HUES64 (cell line): ENCODE data around the gene INAFM2.

Source experiments
- H3K27ac ChIP-seq: 2 replicates; pipeline ENCODE4 v1.7.0; 2013; ENCODE audit warnings: low read depth, low read length, inconsistent platforms
- H3K27me3 ChIP-seq: 2 replicates; pipeline ENCODE4 v1.6.1; 2013; ENCODE audit warnings: mild to moderate bottlenecking, low read length; ENCODE audit not compliant: insufficient read depth
- H3K36me3 ChIP-seq: 2 replicates; pipeline ENCODE4 v1.6.1; 2013; ENCODE audit warnings: mild to moderate bottlenecking, low read length; ENCODE audit not compliant: insufficient read depth
- H3K4me1 ChIP-seq: 2 replicates; pipeline ENCODE4 v1.6.1; 2013; ENCODE audit warnings: mild to moderate bottlenecking, low read length, moderate library complexity; ENCODE audit not compliant: insufficient read depth
- H3K4me3 ChIP-seq: 2 replicates; pipeline ENCODE4 v1.5.1; 2013; ENCODE audit warnings: mild to moderate bottlenecking, low read length, moderate library complexity
- H3K9ac ChIP-seq: 2 replicates; pipeline ENCODE4 v1.6.1; 2013; ENCODE audit warnings: mild to moderate bottlenecking, low read depth, low read length
- H3K9me3 ChIP-seq: 2 replicates; pipeline ENCODE4 v1.6.1; 2013; ENCODE audit warnings: low read depth, low read length; ENCODE audit not compliant: insufficient read depth
- WGBS: fragments of 150-250, 120-280 bp; methylation state at CpG from one replicate; pipeline ENCODE4 v1.1.7; 2013; ENCODE audit warnings: missing lambda C conversion rate; 5-methylcytosine and 5-hydroxymethylcytosine counted together

The INAFM2 gene

DNA sequence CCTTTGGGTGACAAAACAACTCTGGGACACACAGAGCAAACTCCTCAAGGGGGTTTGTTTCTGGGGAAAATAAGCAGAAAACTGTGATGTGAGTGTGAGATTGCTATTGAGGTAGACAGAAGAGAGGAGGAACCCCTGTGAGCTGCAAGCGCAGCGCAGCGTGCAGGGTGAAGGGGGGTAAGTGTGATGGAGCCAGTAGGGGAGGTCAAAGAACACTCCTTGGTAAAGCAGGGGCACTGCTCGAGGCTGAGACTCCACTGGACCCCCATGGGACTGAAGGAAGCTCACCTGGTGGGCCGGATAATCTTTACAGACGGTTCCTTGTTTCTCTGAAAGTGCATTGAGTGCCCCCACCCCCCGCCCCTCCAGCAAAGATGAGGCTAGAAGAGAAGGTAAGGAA, 7.5 kb downstream of the INAFM2 start:
- Histone ChIP-seq H3K36me3 (no peaks in the 10 kb centered on the region), H3K9ac (no peak overlapping the region), H3K4me3 (no peak overlapping the region), H3K4me1 (peaks cover 41% of the 10 kb centered on the region), H3K27ac (no peak overlapping the region), H3K9me3 (no peaks in the 10 kb centered on the region), H3K27me3 (0 out of 2 replicates have a peak, but pooled peaks cover 3% of the 10 kb centered on the region)
- 90% methylated on average over 7 of the region's 7 CpGs for WGBS

DNA sequence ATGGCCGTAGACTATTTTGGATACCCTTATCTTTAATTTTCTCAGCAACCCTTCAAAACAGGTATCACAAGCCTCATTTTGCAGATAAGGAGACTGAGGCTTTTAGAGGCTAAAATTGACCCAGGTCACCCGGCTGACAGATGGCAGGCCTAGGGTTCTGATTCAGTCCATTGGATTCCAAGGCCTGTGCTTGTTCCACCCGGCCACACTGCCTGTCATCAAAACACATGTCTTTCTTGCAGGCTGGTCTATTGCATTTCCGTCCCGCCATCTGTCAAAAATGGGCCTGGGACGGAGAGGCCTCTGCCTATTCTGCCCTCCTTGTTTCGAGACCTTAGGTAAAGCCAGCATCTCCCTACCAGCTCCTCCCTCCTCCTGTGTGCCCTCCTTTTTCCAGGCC, 8.1 kb downstream of the INAFM2 start:
- H3K9ac ChIP-seq = no peak overlapping the region
- H3K9me3 ChIP-seq = no peaks in the 10 kb centered on the region
- H3K4me1 ChIP-seq = peaks cover 35% of the 10 kb centered on the region
- H3K4me3 ChIP-seq = no peak overlapping the region
- 0 out of 2 replicates have a peak, but pooled peaks cover 3% of the 10 kb centered on the region for H3K27me3 ChIP-seq
- H3K36me3 ChIP-seq = no peaks in the 10 kb centered on the region
- WGBS = 91% methylated on average over 7 of the region's 7 CpGs
- H3K27ac ChIP-seq = no peak overlapping the region

DNA sequence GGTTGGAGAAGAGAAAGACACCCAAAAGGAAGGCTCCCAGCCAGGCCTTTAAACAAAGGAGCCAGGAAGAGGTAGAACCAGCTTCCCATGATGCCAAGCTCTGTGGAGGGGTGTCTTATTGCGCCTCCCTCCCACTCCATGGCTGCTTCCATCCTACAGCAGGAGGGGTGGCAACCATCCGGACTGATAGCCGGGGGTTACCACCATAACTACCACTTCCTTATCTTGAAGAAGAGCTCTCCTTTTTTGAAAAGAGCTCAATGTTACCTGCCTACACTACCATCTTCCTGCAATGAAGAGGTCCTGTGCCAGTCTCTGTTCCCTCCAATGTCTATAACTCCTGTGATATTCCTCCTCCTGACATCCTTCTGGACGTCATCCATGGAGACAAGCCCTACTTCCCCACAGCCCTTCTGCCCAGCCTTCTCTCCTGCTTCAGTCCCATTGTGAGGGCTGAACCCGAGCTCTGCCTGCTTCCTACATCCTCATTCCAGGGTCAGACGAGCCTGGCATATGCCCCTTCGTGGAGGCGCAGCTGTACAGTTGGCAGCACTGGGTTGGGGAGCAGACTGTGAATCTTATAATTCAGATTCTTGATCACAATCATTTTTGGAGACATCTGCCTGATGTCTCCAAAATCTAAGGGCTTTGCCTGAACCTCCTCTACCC, 8.8 kb downstream of the INAFM2 start:
- Histone ChIP-seq H3K9me3 (no peaks in the 10 kb centered on the region), H3K4me3 (no peak overlapping the region), H3K36me3 (no peaks in the 10 kb centered on the region), H3K4me1 (peaks cover 29% of the 10 kb centered on the region), H3K9ac (no peak overlapping the region), H3K27ac (no peak overlapping the region), H3K27me3 (0 out of 2 replicates have a peak, but pooled peaks cover 3% of the 10 kb centered on the region)
- 82% methylated on average over 8 of the region's 8 CpGs for WGBS

DNA sequence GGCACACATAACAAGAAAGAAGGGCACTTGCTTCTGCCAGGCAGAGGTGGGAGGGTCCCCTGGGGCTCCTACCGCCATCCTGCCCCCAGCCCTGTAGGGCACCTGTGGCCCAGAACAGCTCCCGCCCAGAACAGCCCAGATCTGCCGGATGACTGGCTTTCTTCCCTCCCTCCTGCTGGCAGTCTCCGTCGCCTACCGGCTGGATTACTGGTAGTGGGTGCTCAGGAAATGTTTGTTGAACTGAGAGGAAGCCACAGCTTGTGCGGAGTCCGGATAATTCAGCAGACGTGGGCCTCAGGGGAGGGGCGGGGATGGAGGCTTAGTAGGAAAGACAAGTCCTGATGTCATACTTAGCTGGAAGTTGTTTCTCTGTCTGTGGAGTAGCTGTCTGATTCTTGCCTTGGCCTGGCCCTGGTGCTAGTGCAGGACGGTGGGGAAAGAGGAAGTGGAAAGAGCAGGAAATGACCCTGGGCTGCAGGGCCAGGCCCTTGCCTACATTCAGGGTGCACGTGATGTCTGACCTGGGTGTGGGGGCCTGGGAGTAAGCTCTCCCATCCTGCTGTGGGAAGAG, 10.5 kb downstream of the INAFM2 start:
- 64% methylated on average over 12 of the region's 12 CpGs for WGBS
- Histone ChIP-seq H3K9ac (no peak overlapping the region), H3K36me3 (no peaks in the 10 kb centered on the region), H3K9me3 (no peaks in the 10 kb centered on the region), H3K27me3 (0 out of 2 replicates have a peak, but pooled peaks cover 3% of the 10 kb centered on the region), H3K4me3 (no peak overlapping the region), H3K4me1 (peaks cover 20% of the 10 kb centered on the region; the same call in 1 of the 2 replicates), H3K27ac (no peak overlapping the region)

DNA sequence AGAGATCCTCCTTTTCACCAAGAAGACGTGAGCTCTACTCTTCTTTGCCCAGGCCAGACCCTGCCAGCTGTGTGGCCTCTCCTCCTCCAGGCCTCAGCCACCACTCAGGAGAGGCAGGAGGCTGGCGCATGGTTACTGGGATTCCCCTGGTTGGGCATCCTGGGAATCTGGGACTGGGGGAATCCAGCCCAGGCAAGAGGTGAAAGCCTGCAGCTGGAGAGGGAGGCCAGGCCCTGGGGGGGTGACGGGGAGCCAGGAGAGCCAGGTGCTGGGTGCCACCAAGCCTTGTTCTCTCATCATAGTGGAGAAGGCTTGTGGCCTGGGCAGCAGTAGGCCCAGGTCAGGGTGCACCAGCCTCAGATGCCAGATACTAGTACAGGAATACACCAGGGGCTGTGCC, 11.0 kb downstream of the INAFM2 start:
- Histone ChIP-seq H3K4me3 (no peak overlapping the region), H3K4me1 (peaks cover 17% of the 10 kb centered on the region; the same call in 1 of the 2 replicates), H3K27me3 (0 out of 2 replicates have a peak, but pooled peaks cover 3% of the 10 kb centered on the region), H3K9me3 (no peaks in the 10 kb centered on the region), H3K36me3 (no peaks in the 10 kb centered on the region), H3K27ac (no peak overlapping the region), H3K9ac (no peak overlapping the region)
- 89% methylated on average over 3 of the region's 3 CpGs for WGBS

DNA sequence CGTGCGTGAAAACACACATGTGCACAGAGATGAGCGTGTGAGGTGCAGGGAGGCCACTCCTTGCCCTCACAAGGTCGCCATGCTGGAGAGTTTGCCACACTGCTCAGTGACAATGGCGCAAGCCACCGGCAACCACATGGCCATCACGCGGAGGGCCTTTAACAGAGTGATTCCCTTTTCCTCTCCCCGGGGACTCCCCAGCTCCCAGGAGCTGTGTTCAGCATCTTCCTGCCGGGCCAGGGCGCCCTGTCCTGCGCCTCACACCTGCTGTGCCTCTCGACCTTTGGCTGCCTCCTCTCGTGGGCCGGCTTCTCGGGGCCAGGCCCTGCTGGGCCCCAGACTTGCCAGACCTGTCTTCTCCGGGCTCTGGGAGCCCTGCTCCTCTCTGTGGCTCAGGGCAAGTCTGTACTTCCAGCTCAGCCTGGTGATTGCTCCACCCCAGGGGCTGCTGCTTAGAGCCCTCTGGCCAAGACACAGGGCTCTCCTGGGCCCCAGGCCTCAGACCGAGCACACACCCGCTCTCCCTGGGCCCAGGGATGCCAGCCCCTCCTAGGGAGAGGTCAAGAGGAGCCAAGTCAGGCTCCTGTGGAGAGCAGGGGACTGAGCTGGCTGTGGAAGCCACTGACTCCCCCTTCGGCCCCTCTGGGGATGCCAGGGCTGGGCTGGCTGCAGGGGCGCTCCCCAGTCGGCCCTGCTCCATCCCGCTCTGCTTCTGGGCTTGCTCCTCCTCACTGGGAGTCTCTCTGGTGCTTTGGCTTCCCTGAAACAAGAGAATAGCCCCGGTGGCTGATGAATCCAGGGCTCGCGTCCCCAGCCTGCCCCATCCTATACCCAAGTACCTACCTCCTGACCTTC, 11.7 kb downstream of the INAFM2 start:
- Histone ChIP-seq H3K9ac (no peak overlapping the region), H3K4me3 (no peak overlapping the region), H3K27ac (no peak overlapping the region), H3K27me3 (0 out of 2 replicates have a peak, but pooled peaks cover 3% of the 10 kb centered on the region), H3K36me3 (no peaks in the 10 kb centered on the region), H3K9me3 (no peaks in the 10 kb centered on the region), H3K4me1 (peaks cover 19% of the 10 kb centered on the region)
- 85% methylated on average over 26 of the region's 26 CpGs for WGBS

DNA sequence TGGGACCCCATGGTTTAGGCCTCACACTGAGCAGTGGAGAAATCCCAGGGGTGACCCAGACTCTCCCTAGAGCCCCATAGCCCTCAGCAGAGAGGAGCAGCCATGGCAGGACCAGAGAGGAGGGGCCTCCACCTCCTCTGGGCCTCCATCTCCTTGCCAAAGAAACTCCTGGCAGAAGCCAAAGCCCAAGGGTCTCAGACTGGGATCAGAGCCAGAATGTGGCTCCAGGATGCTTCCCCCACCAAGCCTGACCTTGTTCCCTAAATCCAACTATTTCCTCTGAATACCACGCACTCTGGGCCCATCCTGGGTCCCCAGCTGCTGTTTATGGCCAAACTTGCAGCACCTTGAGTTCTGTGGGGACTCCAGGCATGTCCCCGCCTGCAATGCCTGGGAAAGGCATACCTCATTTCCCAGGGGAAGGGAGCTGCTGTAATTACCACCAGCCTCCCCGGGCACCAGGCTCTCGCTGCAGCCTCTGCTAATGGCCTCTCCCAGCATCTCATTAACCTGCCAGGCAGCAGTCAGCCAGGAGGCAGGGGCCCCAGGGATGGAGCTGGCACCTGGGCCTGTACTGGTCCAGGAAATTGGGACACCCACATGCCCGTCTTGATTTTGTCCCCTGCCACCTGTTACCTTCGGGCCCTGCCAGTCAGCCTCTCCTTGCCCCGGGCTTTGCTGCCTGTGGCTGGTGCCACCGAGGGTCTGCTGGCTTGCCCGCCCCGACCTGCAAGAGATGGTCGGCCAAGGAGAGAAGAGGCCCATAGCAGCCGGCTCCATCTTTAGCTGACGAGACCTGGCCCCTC, 12.6 kb downstream of the INAFM2 start:
- Histone ChIP-seq H3K9ac (no peak overlapping the region), H3K4me3 (no peak overlapping the region), H3K36me3 (no peaks in the 10 kb centered on the region), H3K9me3 (no peaks in the 10 kb centered on the region), H3K4me1 (peaks cover 26% of the 10 kb centered on the region), H3K27ac (no peak overlapping the region), H3K27me3 (0 out of 2 replicates have a peak, but pooled peaks cover 3% of the 10 kb centered on the region)
- 87% methylated on average over 11 of the region's 13 CpGs for WGBS

DNA sequence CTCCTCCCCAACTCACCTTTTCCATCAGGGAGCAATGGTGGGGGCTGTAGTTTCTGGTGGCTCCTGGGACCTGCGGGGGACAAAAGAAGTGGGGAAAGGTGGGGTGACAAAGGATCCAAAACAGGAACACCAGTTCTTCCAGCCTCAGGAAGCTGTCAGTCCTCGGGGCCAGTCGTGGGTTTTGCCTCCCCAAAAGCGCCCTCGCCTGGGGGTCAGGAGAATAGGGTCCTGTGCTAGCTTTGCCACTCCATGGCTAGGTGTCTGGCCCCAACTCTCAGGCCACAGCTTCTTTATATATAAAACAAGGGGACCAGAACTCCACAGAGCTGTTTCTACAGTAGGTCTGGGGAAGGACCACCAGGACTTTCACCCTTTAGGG, 13.2 kb downstream of the INAFM2 start:
- H3K27me3 ChIP-seq = 0 out of 2 replicates have a peak, but pooled peaks cover 3% of the 10 kb centered on the region
- H3K4me1 ChIP-seq = peaks cover 27% of the 10 kb centered on the region
- H3K4me3 ChIP-seq = no peak overlapping the region
- no peaks in the 10 kb centered on the region for H3K9me3 ChIP-seq
- no peak overlapping the region for H3K9ac ChIP-seq
- H3K27ac ChIP-seq = no peak overlapping the region
- no peaks in the 10 kb centered on the region for H3K36me3 ChIP-seq
- WGBS = 41% methylated on average over 5 of the region's 5 CpGs

DNA sequence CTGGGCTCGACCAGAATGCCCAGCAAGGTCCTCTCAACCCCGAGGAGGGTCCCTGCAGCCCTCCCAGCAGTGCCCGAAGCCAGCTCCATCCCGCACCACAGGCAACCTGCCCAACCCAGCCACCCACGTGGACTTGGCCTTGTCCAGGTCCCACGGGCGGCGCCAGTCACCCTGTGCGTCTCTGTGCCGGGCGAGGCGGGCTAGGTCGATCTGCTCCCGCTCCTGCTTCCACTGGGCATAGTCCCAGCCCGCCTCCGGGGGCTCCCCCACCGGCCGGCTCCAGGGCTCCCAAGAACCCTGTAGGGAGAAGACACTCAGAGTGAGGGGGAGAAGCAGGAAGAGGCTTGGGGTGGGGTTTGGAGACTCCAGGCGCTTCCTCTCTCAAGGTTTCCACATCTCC, 14.1 kb downstream of the INAFM2 start:
- Histone ChIP-seq H3K36me3 (no peaks in the 10 kb centered on the region), H3K9me3 (no peaks in the 10 kb centered on the region), H3K4me3 (peak overlapping the region; percentile 24; the same call in 1 of the 2 replicates), H3K27me3 (0 out of 2 replicates have a peak, but pooled peaks cover 3% of the 10 kb centered on the region), H3K27ac (no peak overlapping the region), H3K4me1 (peaks cover 27% of the 10 kb centered on the region), H3K9ac (no peak overlapping the region)
- WGBS = 68% methylated on average over 18 of the region's 19 CpGs

DNA sequence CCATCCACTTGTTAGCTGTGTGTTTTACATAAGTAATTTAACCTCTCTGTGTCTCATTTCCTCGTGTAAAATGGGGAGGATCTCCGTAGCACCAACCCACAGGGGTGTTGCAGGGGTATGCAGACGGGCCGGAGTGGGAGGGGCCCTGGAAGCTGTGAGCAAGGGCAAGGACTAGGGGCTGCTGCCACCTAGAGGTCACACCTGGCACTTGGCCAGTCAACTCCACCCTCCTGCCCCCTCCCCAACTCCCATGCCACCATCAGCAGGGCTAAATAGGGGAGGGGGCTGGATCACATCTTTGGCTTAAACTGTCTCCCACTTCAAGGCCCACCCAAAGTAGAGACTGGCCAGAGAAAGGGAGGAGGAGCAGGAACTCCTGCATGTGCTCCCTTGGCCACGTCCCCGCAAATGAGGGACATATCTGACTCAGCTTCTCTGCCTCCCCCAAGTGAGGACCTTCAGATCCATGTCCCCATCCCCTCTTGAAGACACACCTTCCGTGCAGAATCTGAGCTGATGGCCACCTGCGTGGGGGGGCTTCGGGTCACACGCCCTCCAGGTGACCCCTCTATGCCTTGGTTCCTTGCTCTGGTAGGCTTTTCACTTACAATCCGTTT, 14.7 kb downstream of the INAFM2 start:
- WGBS = 39% methylated on average over 11 of the region's 11 CpGs
- Histone ChIP-seq H3K27ac (no peak overlapping the region), H3K27me3 (0 out of 2 replicates have a peak, but pooled peaks cover 3% of the 10 kb centered on the region), H3K36me3 (no peaks in the 10 kb centered on the region), H3K9me3 (no peaks in the 10 kb centered on the region), H3K4me3 (peak overlapping the region; percentile 24; the same call in 1 of the 2 replicates), H3K4me1 (peaks cover 27% of the 10 kb centered on the region), H3K9ac (no peak overlapping the region)
